H1 (cell line): ENCODE measurements around the gene RIMBP2. TPM values are rescaled to one million over a fixed set of nuclear protein-coding genes. Genes with fewer than 3 reads are reported as not detected.
A peak's percentile ranks its signal among the peaks of the same experiment; 100 is the strongest.

Source experiments
- CTCF ChIA-PET: fragments of 300-600 bp; sonication (Branson Sonifier 250); formaldehyde crosslinking; loops from one replicate; lab custom pipeline; 2021; ENCODE audit not compliant: partially characterized antibody; lab: Charles Lee
- POLR2A ChIA-PET: fragments of 300-600 bp; sonication (Branson Sonifier 250); formaldehyde crosslinking; loops from one replicate; lab custom pipeline; 2021; ENCODE audit warnings: inconsistent platforms; ENCODE audit not compliant: partially characterized antibody; lab: Charles Lee
- DNase-seq, 2 experiments: peaks; one replicate each; pipeline versions ENCODE4 v3.0.0 to v3.0.0-alpha.2; 2010 to 2022; ENCODE audit warnings: low spot score in 2 of 2, low read depth in 1 of 2, mixed read lengths in 1 of 2
- FAIRE-seq: peaks from 2 replicates; lab custom pipeline; 2011; peaks lifted over from hg19 to GRCh38; lab: Jason Lieb, UNC
- H2AFZ ChIP-seq: 2 replicates; pipeline ENCODE4 v1.8.1; 2012; ENCODE audit warnings: low read length, inconsistent platforms
- H2AK5ac ChIP-seq: 2 replicates; pipeline ENCODE4 v1.6.1; 2013; ENCODE audit warnings: low read depth, low read length
- H2BK120ac ChIP-seq: replicated peaks from 2 replicates; pipeline ENCODE3; 2013; ENCODE audit warnings: low read depth, low read length, inconsistent platforms
- H2BK12ac ChIP-seq: 2 replicates; pipeline ENCODE4 v1.6.1; 2013; ENCODE audit warnings: low read depth, low read length
- H2BK15ac ChIP-seq: 2 replicates; pipeline ENCODE4 v1.6.1; 2013; ENCODE audit warnings: low read length
- H2BK20ac ChIP-seq: 2 replicates; pipeline ENCODE4 v1.6.1; 2013; ENCODE audit warnings: low read length
- H2BK5ac ChIP-seq: 2 replicates; pipeline ENCODE4 v1.6.1; 2013; ENCODE audit warnings: low read depth, low read length
- H3K14ac ChIP-seq: 2 replicates; pipeline ENCODE4 v1.6.1; 2013; ENCODE audit warnings: inconsistent platforms; ENCODE audit not compliant: insufficient read length
- H3K18ac ChIP-seq: 2 replicates; pipeline ENCODE4 v1.6.1; 2013; ENCODE audit warnings: low read length; ENCODE audit errors: extremely low read depth
- H3K23ac ChIP-seq: 2 replicates; pipeline ENCODE4 v1.6.1; 2013; ENCODE audit warnings: inconsistent platforms; ENCODE audit not compliant: insufficient read length
- H3K23me2 ChIP-seq: 2 replicates; pipeline ENCODE4 v1.6.1; 2013; ENCODE audit warnings: low read depth, low read length
- H3K27ac ChIP-seq: 2 replicates; pipeline ENCODE4 v1.6.1; 2011; ENCODE audit warnings: low read depth, low read length, inconsistent platforms
- H3K27me3 ChIP-seq, 4 experiments: replicated peaks in 1 of 4; 1 replicate in 1 of 4; 2 replicates in 3 of 4; pipeline versions ENCODE4 v1.6.1 to v1.8.1; 2011 to 2013; ENCODE audit warnings: low read length in 3 of 4, mild to moderate bottlenecking in 3 of 4, inconsistent platforms in 2 of 4, mixed read lengths in 2 of 4, moderate library complexity in 1 of 4; ENCODE audit not compliant: control insufficient read depth in 3 of 4, insufficient read depth in 3 of 4; ENCODE audit errors: extremely low read depth in 1 of 4
- H3K36me3 ChIP-seq, 4 experiments: 2 replicates each; pipeline versions ENCODE4 v1.6.1 to v1.8.1; 2011 to 2013; ENCODE audit warnings: mild to moderate bottlenecking in 4 of 4, low read length in 3 of 4, moderate library complexity in 2 of 4, control low read depth in 1 of 4, inconsistent platforms in 1 of 4; ENCODE audit not compliant: insufficient read depth in 4 of 4, control insufficient read depth in 2 of 4
- H3K4ac ChIP-seq: replicated peaks from 2 replicates; pipeline ENCODE3; 2013; ENCODE audit warnings: low read length, low read depth, mixed read lengths, inconsistent platforms; ENCODE audit not compliant: insufficient read length
- H3K4me1 ChIP-seq, 4 experiments: replicated peaks in 1 of 4; 1 replicate in 1 of 4; 2 replicates in 3 of 4; pipeline versions ENCODE4 v1.6.1 to v1.8.1; 2011 to 2013; ENCODE audit warnings: low read length in 3 of 4, inconsistent platforms in 2 of 4, mixed read lengths in 1 of 4; ENCODE audit not compliant: insufficient read depth in 4 of 4, control insufficient read depth in 3 of 4
- H3K4me2 ChIP-seq, 2 experiments: 2 replicates each; pipeline versions ENCODE4 v1.6.1 to v1.8.1; 2011 to 2013; ENCODE audit warnings: low read depth in 2 of 2, low read length in 2 of 2, control low read depth in 1 of 2, inconsistent platforms in 1 of 2, mild to moderate bottlenecking in 1 of 2; ENCODE audit not compliant: insufficient read depth in 1 of 2
- H3K4me3 ChIP-seq, 4 experiments: fragments of 200-600, 300-600 bp in 1 of 4; sonication (generic), shearing (Covaris generic), sonication (Bioruptor Twin) in 1 of 4; 2 replicates each; pipeline versions ENCODE4 v1.5.1 to v1.8.1; 2011 to 2016; ENCODE audit warnings: low read length in 4 of 4, low read depth in 3 of 4, control low read depth in 2 of 4, inconsistent platforms in 2 of 4, mild to moderate bottlenecking in 2 of 4, mixed read lengths in 1 of 4, moderate library complexity in 1 of 4; ENCODE audit not compliant: insufficient read depth in 2 of 4; ENCODE audit errors: extremely low read depth in 1 of 4
- H3K56ac ChIP-seq: replicated peaks from 2 replicates; pipeline ENCODE3; 2013; ENCODE audit warnings: low read depth, mild to moderate bottlenecking, mixed read lengths, low read length, inconsistent platforms; ENCODE audit not compliant: insufficient read length
- H3K79me1 ChIP-seq: 2 replicates; pipeline ENCODE4 v1.6.1; 2013; ENCODE audit warnings: low read depth, low read length, control low read depth
- H3K79me2 ChIP-seq, 2 experiments: 2 replicates each; pipeline versions ENCODE4 v1.6.1 to v1.8.1; 2012 to 2013; ENCODE audit warnings: low read length in 2 of 2, mild to moderate bottlenecking in 2 of 2, inconsistent platforms in 1 of 2; ENCODE audit not compliant: insufficient read depth in 2 of 2, control insufficient read depth in 1 of 2
- H3K9ac ChIP-seq, 4 experiments: replicated peaks in 1 of 4; 1 replicate in 1 of 4; 2 replicates in 3 of 4; pipeline versions ENCODE4 v1.6.1 to v1.8.1; 2011 to 2013; ENCODE audit warnings: low read depth in 3 of 4, low read length in 3 of 4, control low read depth in 2 of 4, mild to moderate bottlenecking in 2 of 4, moderate library complexity in 2 of 4, inconsistent platforms in 1 of 4; ENCODE audit errors: extremely low read depth in 1 of 4
- H3K9me3 ChIP-seq, 2 experiments: 2 replicates each; pipeline versions ENCODE4 v1.6.1 to v1.8.1; 2012 to 2013; ENCODE audit warnings: mild to moderate bottlenecking in 2 of 2, moderate library complexity in 2 of 2, control low read depth in 1 of 2, inconsistent platforms in 1 of 2, low read depth in 1 of 2, low read length in 1 of 2, mixed read lengths in 1 of 2; ENCODE audit not compliant: insufficient read depth in 2 of 2
- H4K20me1 ChIP-seq, 2 experiments: replicated peaks in 1 of 2; 2 replicates each; pipeline versions ENCODE3 to v1.8.1; 2011 to 2013; ENCODE audit warnings: inconsistent platforms in 2 of 2, low read length in 2 of 2, mild to moderate bottlenecking in 1 of 2; ENCODE audit not compliant: insufficient read depth in 2 of 2, control insufficient read depth in 1 of 2
- H4K5ac ChIP-seq: 2 replicates; pipeline ENCODE4 v1.6.1; 2013; ENCODE audit warnings: low read length, low read depth, mixed read lengths, inconsistent platforms; ENCODE audit not compliant: insufficient read length
- H4K8ac ChIP-seq: 2 replicates; pipeline ENCODE4 v1.8.0; 2013; ENCODE audit warnings: mild to moderate bottlenecking, moderate library complexity, low read length, inconsistent platforms; ENCODE audit not compliant: insufficient read depth; ENCODE audit errors: extremely low read depth
- H4K91ac ChIP-seq: replicated peaks from 2 replicates; pipeline ENCODE3; 2013; ENCODE audit warnings: low read length, mixed read lengths, inconsistent platforms; ENCODE audit not compliant: insufficient read length
- BRCA1 ChIP-seq: IDR thresholded peaks from 2 replicates; pipeline ENCODE4 v1.6.1; 2012; ENCODE audit warnings: low read depth, low read length, improper control_type of control experiment
- E2F6 ChIP-seq: IDR thresholded peaks from 2 replicates; pipeline ENCODE4 v1.6.1; 2012; ENCODE audit warnings: inconsistent platforms
- JUND ChIP-seq: IDR thresholded peaks from 2 replicates; pipeline ENCODE4 v1.6.1; 2011; ENCODE audit warnings: mild to moderate bottlenecking, improper control_type of control experiment, low read length
- MAFK ChIP-seq: IDR thresholded peaks from 2 replicates; pipeline ENCODE4 v1.6.1; 2012; ENCODE audit warnings: low read depth, mild to moderate bottlenecking, improper control_type of control experiment, low read length
- MAX ChIP-seq: IDR thresholded peaks from 2 replicates; pipeline ENCODE4 v1.6.1; 2012; ENCODE audit warnings: inconsistent platforms
- POLR2AphosphoS5 ChIP-seq: IDR thresholded peaks from 2 replicates; pipeline ENCODE4 v1.6.1; 2011; ENCODE audit warnings: low read depth, low read length
- RBBP5 ChIP-seq: IDR thresholded peaks from 2 replicates; pipeline ENCODE4 v1.7.1; 2012; ENCODE audit warnings: low read depth, mild to moderate bottlenecking, inconsistent platforms, low read length, moderate library complexity, borderline replicate concordance
- RXRA ChIP-seq: IDR thresholded peaks from 2 replicates; pipeline ENCODE4 v1.6.1; 2011; ENCODE audit warnings: low read depth, mild to moderate bottlenecking, low read length, moderate library complexity; ENCODE audit not compliant: insufficient read depth
- WGBS, 2 experiments: shearing (Covaris generic) in 1 of 2; methylation state at CpG; one replicate each; pipeline versions ENCODE4 v1.1.6 to v1.1.7; 2013 to 2015; ENCODE audit warnings: low lambda C conversion rate in 2 of 2, mixed read lengths in 2 of 2, inconsistent platforms in 1 of 2, low coverage in 1 of 2, missing lambda C conversion rate in 1 of 2; ENCODE audit not compliant: insufficient replicate concordance in 2 of 2, insufficient coverage in 1 of 2, insufficient read length in 1 of 2; ENCODE audit errors: extremely low coverage in 1 of 2, missing lambda C conversion rate in 1 of 2; 5-methylcytosine and 5-hydroxymethylcytosine counted together
- polyA plus RNA-seq, 7 experiments: library from polyadenylated mRNA; depleted of rRNA in 3 of 7; stranded (reverse) in 5 of 7; unstranded in 2 of 7; fragments of >200 nt in 5 of 7; fragments of 200-250 nt in 2 of 7; gene quantifications; 1 replicate in 5 of 7; 2 replicates in 1 of 7; 4 replicates in 1 of 7; pipeline versions ENCODE4 v1.2.1 to v1.2.3, GENCODE V29; 2011 to 2013; ENCODE audit warnings: missing spikeins in 2 of 7, mixed read lengths in 2 of 7
- total RNA-seq: library from RNA; stranded (reverse); fragmentation: NEBNext Ultra II Directional; extraction: Animal tissue kit (Norgen Biotek cat#: 25700); gene quantifications from 2 replicates; pipeline ENCODE4 v1.2.1, GENCODE V29; 2021

Gene RIMBP2
- total and polyA plus RNA-seq, 2 of the 8 experiments (the other 6 are each of a cell fraction or from before 2014, with no cell fraction given), result 0.18 to 0.65 TPM

GRCh38 chr12:130658145-130658911 is 57.8 kb downstream of the RIMBP2 start:
- CTCF ChIA-PET, result no interaction called here
- no peak overlapping the region for H3K56ac ChIP-seq
- FAIRE-seq (no peak), DNase-seq (no peak)
- no peaks in the 10 kb centered on the region; a peak in 1 of 7 replicates for H3K4me1 ChIP-seq
- no peak overlapping the region for H3K14ac ChIP-seq
- peak overlapping the region; percentile 60 for H4K91ac ChIP-seq
- no peak overlapping the region for H3K9ac ChIP-seq
- H2BK120ac ChIP-seq, result no peak overlapping the region
- no peak overlapping the region for H3K4ac ChIP-seq
- no peaks in the 10 kb centered on the region; a peak in 1 of 7 replicates for H3K27me3 ChIP-seq
- no peak overlapping the region for H2BK12ac ChIP-seq
- H3K79me2 ChIP-seq, result no peaks in the 10 kb centered on the region
- no peak overlapping the region for H2BK5ac ChIP-seq
- H4K5ac ChIP-seq, result no peak overlapping the region
- H3K4me2 ChIP-seq, result no peak overlapping the region
- TF ChIP-seq RBBP5 (no peak), MAFK (no peak), E2F6 (no peak), MAX (no peak), JUND (no peak), POLR2AphosphoS5 (no peak), BRCA1 (no peak), RXRA (no peak)
- H2BK20ac ChIP-seq, result no peak overlapping the region
- no peak overlapping the region for H3K27ac ChIP-seq
- no peak overlapping the region for H3K23ac ChIP-seq
- no peak overlapping the region for H3K18ac ChIP-seq
- no peak overlapping the region; the same call in 1 of the 2 replicates for H4K8ac ChIP-seq
- no peaks in the 10 kb centered on the region for H3K79me1 ChIP-seq
- POLR2A ChIA-PET, result no interaction called here
- H3K23me2 ChIP-seq, result no peaks in the 10 kb centered on the region
- no peak overlapping the region for H3K4me3 ChIP-seq
- WGBS, 2 experiments, result 82% methylated on average over 23 of the region's 26 CpGs; no CpG with 5 or more reads in 1 of the 2 experiments
- no peak overlapping the region for H2BK15ac ChIP-seq
- H2AFZ ChIP-seq, result no peak overlapping the region
- no peaks in the 10 kb centered on the region for H3K36me3 ChIP-seq
- peaks cover 0 to 2% of the 10 kb centered on the region in 2 experiments; a peak in 1 of 4 replicates for H3K9me3 ChIP-seq
- H2AK5ac ChIP-seq, result no peak overlapping the region
- H4K20me1 ChIP-seq, result no peaks in the 10 kb centered on the region
